NCI-H2196 treated with DMSO at 0.1 percent for 48 hours (cell line): ENCODE results near the gene GABRB3.
"Not testable (repeated sequence)": the region's sequence is repeated elsewhere in the genome, so short reads cannot be mapped to it uniquely, and the experiment has no call there.

Experiments used
- DNase-seq: peaks from one replicate; lab custom pipeline; 2025; ENCODE audit not compliant: unreplicated experiment; lab: John Stamatoyannopoulos, UW

The GABRB3 gene

GRCh38 chr15:26736502-26737248 is 36.2 kb downstream of the GABRB3 start:
- DNase-seq: no peak

GRCh38 chr15:26731965-26732364 is 40.9 kb downstream of the GABRB3 start:
- DNase-seq: no peak

- no peak for DNase-seq
Observed at GRCh38 chr15:26729581-26729980, 43.3 kb downstream of the GABRB3 start.

- DNase-seq: no peak
Observed at GRCh38 chr15:26729030-26729429, 43.8 kb downstream of the GABRB3 start.

GRCh38 chr15:26724381-26725150 is 48.3 kb downstream of the GABRB3 start:
- no peak for DNase-seq

- DNase-seq: no peak
Observed at GRCh38 chr15:26722621-26723160, 50.2 kb downstream of the GABRB3 start.

- no peak for DNase-seq
Observed at GRCh38 chr15:26721232-26721967, 51.5 kb downstream of the GABRB3 start.

GRCh38 chr15:26720546-26720945 is 52.3 kb downstream of the GABRB3 start:
- DNase-seq: no peak

- DNase-seq: not testable (repeated sequence)
Observed at GRCh38 chr15:26719866-26720265, 53.0 kb downstream of the GABRB3 start.

- no peak for DNase-seq
Observed at GRCh38 chr15:26716069-26716468, 56.8 kb downstream of the GABRB3 start.

GRCh38 chr15:26713498-26713897 is 59.4 kb downstream of the GABRB3 start:
- no peak for DNase-seq

- DNase-seq: no peak
Observed at GRCh38 chr15:26712335-26712734, 60.5 kb downstream of the GABRB3 start.

- DNase-seq: no peak
Observed at GRCh38 chr15:26711445-26711844, 61.4 kb downstream of the GABRB3 start.

GRCh38 chr15:26702381-26702780 is 70.5 kb downstream of the GABRB3 start:
- no peak for DNase-seq

- no peak for DNase-seq
Observed at GRCh38 chr15:26698555-26698954, 74.3 kb downstream of the GABRB3 start.

GRCh38 chr15:26697913-26698312 is 75.0 kb downstream of the GABRB3 start:
- DNase-seq: no peak

- DNase-seq: no peak
Observed at GRCh38 chr15:26691249-26691648, 81.6 kb downstream of the GABRB3 start.

- DNase-seq: no peak
Observed at GRCh38 chr15:26690778-26691177, 82.1 kb downstream of the GABRB3 start.

GRCh38 chr15:26689462-26689861 is 83.4 kb downstream of the GABRB3 start:
- DNase-seq: no peak

- DNase-seq: no peak
Observed at GRCh38 chr15:26686547-26687187, 86.2 kb downstream of the GABRB3 start.

- no peak for DNase-seq
Observed at GRCh38 chr15:26682598-26683164, 90.2 kb downstream of the GABRB3 start.
